SK-N-SH (cell line): Measurements from ENCODE around the gene CCND1. TPM values are rescaled to one million over a fixed set of nuclear protein-coding genes. Genes with fewer than 3 reads are reported as not detected.

Source experiments
- CTCF ChIA-PET: fragments of 300-600, 350-600 bp; formaldehyde crosslinking; extraction: SDS; loops from one replicate; lab custom pipeline; 2021; lab: Yijun Ruan, JAX
- POLR2A ChIA-PET: fragments of 350-600 bp; sonication (Branson Sonifier 250); formaldehyde crosslinking; extraction: SDS; loops from one replicate; lab custom pipeline; 2020; ENCODE audit warnings: antibody characterized with exemption, inconsistent platforms; lab: Yijun Ruan, JAX
- DNase-seq: peaks from one replicate; pipeline ENCODE4 v3.0.0; 2012
- H2AFZ ChIP-seq: fragments of 200-600 bp; sonication (generic); 2 replicates; pipeline ENCODE4 v1.8.1; 2016; ENCODE audit warnings: antibody characterized with exemption, mild to moderate bottlenecking, low read depth
- H3F3A ChIP-seq: fragments of 200-600 bp; sonication (generic); replicated peaks from 2 replicates; pipeline ENCODE3; 2016; ENCODE audit warnings: antibody characterized with exemption, mild to moderate bottlenecking; ENCODE audit not compliant: insufficient read depth
- H3K27ac ChIP-seq, 2 experiments: fragments of 200-500 bp in 1 of 2; fragments of 200-600 bp in 1 of 2; sonication (Bioruptor generic) in 1 of 2; sonication (generic), shearing (Covaris generic) in 1 of 2; 2 replicates each; pipeline versions ENCODE4 v1.5.1 to v1.6.1; 2014 to 2016; ENCODE audit warnings: low read depth in 2 of 2, inconsistent platforms in 1 of 2, low read length in 1 of 2, mild to moderate bottlenecking in 1 of 2, mixed read lengths in 1 of 2
- H3K27me3 ChIP-seq: fragments of 200-600 bp; sonication (generic), shearing (Covaris generic); 2 replicates; pipeline ENCODE4 v1.6.1; 2016; ENCODE audit warnings: mixed run types; ENCODE audit not compliant: insufficient read depth
- H3K36me3 ChIP-seq, 2 experiments: fragments of 200-500 bp in 1 of 2; fragments of 200-600 bp in 1 of 2; sonication (Bioruptor generic) in 1 of 2; sonication (generic) in 1 of 2; replicated peaks in 1 of 2; 2 replicates each; pipeline versions ENCODE3 to v1.5.1; 2014 to 2016; ENCODE audit warnings: low read length in 1 of 2, mild to moderate bottlenecking in 1 of 2; ENCODE audit not compliant: insufficient read depth in 2 of 2, control insufficient read depth in 1 of 2
- H3K4me1 ChIP-seq, 2 experiments: fragments of 200-500 bp in 1 of 2; fragments of 200-600 bp in 1 of 2; sonication (Bioruptor generic) in 1 of 2; sonication (generic), shearing (Covaris generic) in 1 of 2; 2 replicates each; pipeline versions ENCODE4 v1.5.1 to v1.6.1; 2014 to 2016; ENCODE audit warnings: low read depth in 1 of 2, low read length in 1 of 2, mixed run types in 1 of 2; ENCODE audit not compliant: insufficient read depth in 2 of 2, control insufficient read depth in 1 of 2
- H3K4me2 ChIP-seq: fragments of 200-600 bp; sonication (generic), shearing (Covaris generic); 2 replicates; pipeline ENCODE4 v1.6.1; 2017; ENCODE audit warnings: mixed run types
- H3K4me3 ChIP-seq, 2 experiments: fragments of 200-500 bp in 1 of 2; fragments of 200-600 bp in 1 of 2; sonication (Bioruptor generic) in 1 of 2; sonication (generic), shearing (Covaris generic) in 1 of 2; 2 replicates each; pipeline versions ENCODE4 v1.5.1 to v1.8.1; 2014 to 2016; ENCODE audit warnings: low read depth in 2 of 2, inconsistent platforms in 1 of 2, low read length in 1 of 2, mild to moderate bottlenecking in 1 of 2, mixed read lengths in 1 of 2, moderate library complexity in 1 of 2
- H3K79me2 ChIP-seq: fragments of 200-600 bp; sonication (generic); 2 replicates; pipeline ENCODE4 v1.8.1; 2017; ENCODE audit warnings: mild to moderate bottlenecking; ENCODE audit not compliant: insufficient read depth
- H3K9ac ChIP-seq: fragments of 200-600 bp; sonication (generic); 2 replicates; pipeline ENCODE4 v1.6.1; 2017; ENCODE audit warnings: mixed run types
- H3K9me2 ChIP-seq: fragments of 200-600 bp; sonication (generic); 2 replicates; pipeline ENCODE4 v1.6.1; 2017; ENCODE audit warnings: mixed run types
- H3K9me3 ChIP-seq: fragments of 200-600 bp; sonication (generic); 2 replicates; pipeline ENCODE4 v1.6.1; 2017; ENCODE audit warnings: mixed run types, mild to moderate bottlenecking, moderate library complexity
- H4K20me1 ChIP-seq: fragments of 200-600 bp; sonication (generic); 2 replicates; pipeline ENCODE4 v1.6.1; 2017; ENCODE audit warnings: mild to moderate bottlenecking, mixed run types; ENCODE audit not compliant: insufficient read depth
- CHD2 ChIP-seq: fragments of 150-350 bp; IDR thresholded peaks from 2 replicates; pipeline ENCODE4 v1.6.1; 2018; ENCODE audit warnings: low read length; ENCODE audit not compliant: partially characterized antibody
- ELF1 ChIP-seq: IDR thresholded peaks from 2 replicates; pipeline ENCODE4 v1.4.0; 2012
- EP300 ChIP-seq, 2 experiments: IDR thresholded peaks; 2 replicates each; pipeline versions ENCODE4 v1.4.0 to v1.6.1; 2012; ENCODE audit warnings: borderline replicate concordance in 1 of 2, low read depth in 1 of 2, low read length in 1 of 2
- GABPA ChIP-seq: IDR thresholded peaks from 2 replicates; pipeline ENCODE4 v1.4.0; 2012; ENCODE audit warnings: low read depth, mild to moderate bottlenecking
- GATA2 ChIP-seq: sonication (generic); formaldehyde crosslinking; IDR thresholded peaks from 2 replicates; pipeline ENCODE4 v1.5.0; 2020; ENCODE audit warnings: mild to moderate bottlenecking, missing genetic modification reagents
- NFIC ChIP-seq: IDR thresholded peaks from 2 replicates; pipeline ENCODE4 v1.4.0; 2012; ENCODE audit warnings: borderline replicate concordance
- RAD21 ChIP-seq: IDR thresholded peaks from 2 replicates; pipeline ENCODE4 v1.6.1; 2012; ENCODE audit warnings: mild to moderate bottlenecking, low read length
- RFX5 ChIP-seq: IDR thresholded peaks from 2 replicates; pipeline ENCODE4 v1.6.1; 2012; ENCODE audit warnings: mild to moderate bottlenecking, improper control_type of control experiment, low read length
- RXRA ChIP-seq: IDR thresholded peaks from 2 replicates; pipeline ENCODE4 v1.4.0; 2012; ENCODE audit warnings: low read depth, mild to moderate bottlenecking, borderline replicate concordance
- SIN3A ChIP-seq: IDR thresholded peaks from 2 replicates; pipeline ENCODE4 v1.6.1; 2012; ENCODE audit warnings: low read depth, mild to moderate bottlenecking, low read length, moderate library complexity, borderline replicate concordance
- TCF12 ChIP-seq: IDR thresholded peaks from 2 replicates; pipeline ENCODE4 v1.4.0; 2012
- YY1 ChIP-seq: IDR thresholded peaks from 2 replicates; pipeline ENCODE4 v1.4.0; 2012; ENCODE audit warnings: low read depth, mild to moderate bottlenecking
- WGBS: methylation state at CpG from one replicate; pipeline ENCODE4 v1.1.6; 2017; ENCODE audit warnings: low lambda C conversion rate; 5-methylcytosine and 5-hydroxymethylcytosine counted together
- polyA plus RNA-seq, 3 experiments: library from polyadenylated mRNA; depleted of rRNA; stranded (reverse); fragments of >200 nt; gene quantifications; 2 replicates each; pipeline ENCODE4 v1.2.3, GENCODE V29; 2012
- TF ChIP-seq, protein P1 (sequence below): fragments of 150-350 bp; IDR thresholded peaks from 2 replicates; pipeline ENCODE4 v1.6.1; 2016; ENCODE audit warnings: mild to moderate bottlenecking, low read depth, low read length
- TF ChIP-seq, protein P2 (sequence below): fragments of 200-600 bp; sonication (generic); IDR thresholded peaks from 2 replicates; pipeline ENCODE4 v1.6.1; 2017; ENCODE audit warnings: antibody characterized with exemption, mild to moderate bottlenecking, moderate library complexity
- TF ChIP-seq, protein P3 (sequence below): fragments of 150-350 bp; IDR thresholded peaks from 2 replicates; pipeline ENCODE4 v1.6.1; 2017; ENCODE audit warnings: antibody characterized with exemption, low read length, low read depth, borderline replicate concordance
- TF ChIP-seq, protein P4 (sequence below): IDR thresholded peaks from 2 replicates; pipeline ENCODE4 v1.4.0; 2012; ENCODE audit warnings: low read depth, borderline replicate concordance
- TF ChIP-seq, protein P5 (sequence below): IDR thresholded peaks from 2 replicates; pipeline ENCODE4 v1.4.0; 2012; ENCODE audit warnings: low read depth, borderline replicate concordance

CCND1 gene
- polyA plus RNA-seq, 1 of the 3 experiments (the other 2 are of a cell fraction): 242 TPM

DNA sequence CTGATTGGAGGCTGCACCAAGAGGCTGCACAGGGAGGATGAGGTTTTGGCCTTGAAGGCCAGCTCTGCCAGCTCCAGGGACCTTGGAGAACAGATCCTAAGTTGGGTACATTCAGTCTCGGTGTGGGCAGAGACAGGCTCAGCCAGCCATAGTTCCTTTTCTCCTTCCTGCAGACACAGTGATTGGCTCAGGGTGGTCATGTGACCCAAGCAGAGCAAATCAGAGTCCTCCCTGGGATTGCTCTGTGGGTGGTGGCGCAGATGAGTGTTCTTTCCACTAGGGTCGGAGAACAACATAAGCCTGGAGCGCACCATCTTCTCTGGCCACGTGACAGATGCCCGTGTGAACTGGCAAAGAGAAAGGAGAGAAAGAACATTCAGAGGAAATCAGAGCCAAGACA is 47.1 kb upstream of the CCND1 start:
- H3K9me3 ChIP-seq: no peaks in the 10 kb centered on the region
- ChIA-PET POLR2A (no interaction called here), CTCF (no interaction called here)
- H3K27ac ChIP-seq: no peak overlapping the region
- no peak for DNase-seq
- no peaks in the 10 kb centered on the region for H3K79me2 ChIP-seq
- no peaks in the 10 kb centered on the region for H3K27me3 ChIP-seq
- H3K4me1 ChIP-seq: peaks cover 0 to 10% of the 10 kb centered on the region in 2 experiments; a peak in 1 of 4 replicates
- no peak overlapping the region for H2AFZ ChIP-seq
- no peaks in the 10 kb centered on the region for H3K9me2 ChIP-seq
- no peak overlapping the region for H3K9ac ChIP-seq
- peaks cover 12% of the 10 kb centered on the region for H3F3A ChIP-seq
- WGBS: 94% methylated on average over 6 of the region's 6 CpGs
- H4K20me1 ChIP-seq: no peaks in the 10 kb centered on the region
- TF ChIP-seq GABPA (no peak), EP300 (IDR thresholded peaks at IDR 0.05; ENCODE audit: borderline replicate concordance in 1 of 2, low read depth in 1 of 2, low read length in 1 of 2) (no peak), SIN3A (no peak), GATA2 (CRISPR knock-in tag) (no peak), NFIC (no peak), TCF12 (no peak)
- TF ChIP-seq, protein P1, sequence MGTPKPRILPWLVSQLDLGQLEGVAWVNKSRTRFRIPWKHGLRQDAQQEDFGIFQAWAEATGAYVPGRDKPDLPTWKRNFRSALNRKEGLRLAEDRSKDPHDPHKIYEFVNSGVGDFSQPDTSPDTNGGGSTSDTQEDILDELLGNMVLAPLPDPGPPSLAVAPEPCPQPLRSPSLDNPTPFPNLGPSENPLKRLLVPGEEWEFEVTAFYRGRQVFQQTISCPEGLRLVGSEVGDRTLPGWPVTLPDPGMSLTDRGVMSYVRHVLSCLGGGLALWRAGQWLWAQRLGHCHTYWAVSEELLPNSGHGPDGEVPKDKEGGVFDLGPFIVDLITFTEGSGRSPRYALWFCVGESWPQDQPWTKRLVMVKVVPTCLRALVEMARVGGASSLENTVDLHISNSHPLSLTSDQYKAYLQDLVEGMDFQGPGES: no peak
- TF ChIP-seq, protein P2, sequence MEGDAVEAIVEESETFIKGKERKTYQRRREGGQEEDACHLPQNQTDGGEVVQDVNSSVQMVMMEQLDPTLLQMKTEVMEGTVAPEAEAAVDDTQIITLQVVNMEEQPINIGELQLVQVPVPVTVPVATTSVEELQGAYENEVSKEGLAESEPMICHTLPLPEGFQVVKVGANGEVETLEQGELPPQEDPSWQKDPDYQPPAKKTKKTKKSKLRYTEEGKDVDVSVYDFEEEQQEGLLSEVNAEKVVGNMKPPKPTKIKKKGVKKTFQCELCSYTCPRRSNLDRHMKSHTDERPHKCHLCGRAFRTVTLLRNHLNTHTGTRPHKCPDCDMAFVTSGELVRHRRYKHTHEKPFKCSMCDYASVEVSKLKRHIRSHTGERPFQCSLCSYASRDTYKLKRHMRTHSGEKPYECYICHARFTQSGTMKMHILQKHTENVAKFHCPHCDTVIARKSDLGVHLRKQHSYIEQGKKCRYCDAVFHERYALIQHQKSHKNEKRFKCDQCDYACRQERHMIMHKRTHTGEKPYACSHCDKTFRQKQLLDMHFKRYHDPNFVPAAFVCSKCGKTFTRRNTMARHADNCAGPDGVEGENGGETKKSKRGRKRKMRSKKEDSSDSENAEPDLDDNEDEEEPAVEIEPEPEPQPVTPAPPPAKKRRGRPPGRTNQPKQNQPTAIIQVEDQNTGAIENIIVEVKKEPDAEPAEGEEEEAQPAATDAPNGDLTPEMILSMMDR: no peak
- TF ChIP-seq, protein P3, sequence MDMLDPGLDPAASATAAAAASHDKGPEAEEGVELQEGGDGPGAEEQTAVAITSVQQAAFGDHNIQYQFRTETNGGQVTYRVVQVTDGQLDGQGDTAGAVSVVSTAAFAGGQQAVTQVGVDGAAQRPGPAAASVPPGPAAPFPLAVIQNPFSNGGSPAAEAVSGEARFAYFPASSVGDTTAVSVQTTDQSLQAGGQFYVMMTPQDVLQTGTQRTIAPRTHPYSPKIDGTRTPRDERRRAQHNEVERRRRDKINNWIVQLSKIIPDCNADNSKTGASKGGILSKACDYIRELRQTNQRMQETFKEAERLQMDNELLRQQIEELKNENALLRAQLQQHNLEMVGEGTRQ: no peak
- no peak overlapping the region for H3K4me2 ChIP-seq
- no peaks in the 10 kb centered on the region for H3K36me3 ChIP-seq
- no peak overlapping the region for H3K4me3 ChIP-seq

DNA sequence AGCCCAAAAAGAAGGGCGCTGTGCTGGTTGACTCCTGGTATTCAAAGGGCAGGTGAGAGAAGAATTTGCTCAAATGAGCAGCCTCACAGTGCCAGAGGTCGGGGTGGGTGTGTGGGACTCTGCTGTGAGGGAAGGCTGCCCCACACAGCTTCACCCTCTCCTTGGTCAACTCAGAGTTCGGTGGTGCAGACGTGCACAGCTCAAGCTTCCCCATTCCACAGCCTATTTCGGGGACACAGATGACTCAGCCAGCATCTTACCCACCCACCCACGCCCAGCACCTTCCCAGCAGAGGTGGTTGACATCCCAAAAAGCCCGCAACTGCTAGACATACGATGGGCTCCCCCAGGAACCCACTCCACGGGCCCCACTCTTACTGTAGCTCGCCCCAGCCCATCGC is 46.5 kb upstream of the CCND1 start:
- H3K36me3 ChIP-seq: no peaks in the 10 kb centered on the region
- no peaks in the 10 kb centered on the region for H4K20me1 ChIP-seq
- H2AFZ ChIP-seq: no peak overlapping the region
- CTCF ChIA-PET: no interaction called here
- H3K9ac ChIP-seq: no peak overlapping the region
- peaks cover 0 to 8% of the 10 kb centered on the region in 2 experiments; a peak in 1 of 4 replicates for H3K4me1 ChIP-seq
- H3K4me2 ChIP-seq: no peak overlapping the region
- no peak for DNase-seq
- peaks cover 5% of the 10 kb centered on the region for H3F3A ChIP-seq
- no peaks in the 10 kb centered on the region for H3K9me3 ChIP-seq
- H3K9me2 ChIP-seq: no peaks in the 10 kb centered on the region
- H3K27me3 ChIP-seq: no peaks in the 10 kb centered on the region
- 83% methylated on average over 6 of the region's 11 CpGs for WGBS
- no peak overlapping the region for H3K4me3 ChIP-seq
- POLR2A ChIA-PET: no interaction called here
- H3K27ac ChIP-seq: no peak overlapping the region
- no peaks in the 10 kb centered on the region for H3K79me2 ChIP-seq
- TF ChIP-seq YY1 (no peak), RXRA (no peak), RFX5 (no peak), ELF1 (no peak), CHD2 (no peak), RAD21 (no peak), NFIC (no peak), EP300 (IDR thresholded peaks at IDR 0.05; ENCODE audit: borderline replicate concordance in 1 of 2, low read depth in 1 of 2, low read length in 1 of 2) (no peak)
- TF ChIP-seq, protein P3: no peak
- TF ChIP-seq, protein P4, sequence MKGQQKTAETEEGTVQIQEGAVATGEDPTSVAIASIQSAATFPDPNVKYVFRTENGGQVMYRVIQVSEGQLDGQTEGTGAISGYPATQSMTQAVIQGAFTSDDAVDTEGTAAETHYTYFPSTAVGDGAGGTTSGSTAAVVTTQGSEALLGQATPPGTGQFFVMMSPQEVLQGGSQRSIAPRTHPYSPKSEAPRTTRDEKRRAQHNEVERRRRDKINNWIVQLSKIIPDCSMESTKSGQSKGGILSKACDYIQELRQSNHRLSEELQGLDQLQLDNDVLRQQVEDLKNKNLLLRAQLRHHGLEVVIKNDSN: no peak
- TF ChIP-seq, protein P5, sequence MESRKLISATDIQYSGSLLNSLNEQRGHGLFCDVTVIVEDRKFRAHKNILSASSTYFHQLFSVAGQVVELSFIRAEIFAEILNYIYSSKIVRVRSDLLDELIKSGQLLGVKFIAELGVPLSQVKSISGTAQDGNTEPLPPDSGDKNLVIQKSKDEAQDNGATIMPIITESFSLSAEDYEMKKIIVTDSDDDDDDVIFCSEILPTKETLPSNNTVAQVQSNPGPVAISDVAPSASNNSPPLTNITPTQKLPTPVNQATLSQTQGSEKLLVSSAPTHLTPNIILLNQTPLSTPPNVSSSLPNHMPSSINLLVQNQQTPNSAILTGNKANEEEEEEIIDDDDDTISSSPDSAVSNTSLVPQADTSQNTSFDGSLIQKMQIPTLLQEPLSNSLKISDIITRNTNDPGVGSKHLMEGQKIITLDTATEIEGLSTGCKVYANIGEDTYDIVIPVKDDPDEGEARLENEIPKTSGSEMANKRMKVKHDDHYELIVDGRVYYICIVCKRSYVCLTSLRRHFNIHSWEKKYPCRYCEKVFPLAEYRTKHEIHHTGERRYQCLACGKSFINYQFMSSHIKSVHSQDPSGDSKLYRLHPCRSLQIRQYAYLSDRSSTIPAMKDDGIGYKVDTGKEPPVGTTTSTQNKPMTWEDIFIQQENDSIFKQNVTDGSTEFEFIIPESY: no peak
